HEK293T (cell line): ENCODE measurements around the gene ATXN7L2.

Experiments used
- CTCF ChIA-PET: fragments of 350-600 bp; formaldehyde crosslinking; extraction: SDS; loops from one replicate; lab custom pipeline; 2021; ENCODE audit warnings: antibody characterized with exemption, inconsistent platforms; lab: Yijun Ruan, JAX
- POLR2A ChIA-PET: fragments of 350-600 bp; formaldehyde crosslinking; extraction: SDS; loops from one replicate; lab custom pipeline; 2020; ENCODE audit warnings: antibody characterized with exemption, inconsistent platforms; lab: Yijun Ruan, JAX
- DNase-seq: peaks from one replicate; pipeline ENCODE4 v3.0.0; 2012; ENCODE audit warnings: mixed read lengths; ENCODE audit errors: extremely low spot score
- ARNT ChIP-seq: fragments of 450-650 bp; IDR thresholded peaks from 2 replicates; pipeline ENCODE4 v1.6.1; 2017; ENCODE audit warnings: mild to moderate bottlenecking
- BHLHE40 ChIP-seq: fragments of 450-650 bp; IDR thresholded peaks from 2 replicates; pipeline ENCODE4 v1.6.1; 2016; ENCODE audit warnings: mild to moderate bottlenecking, moderate library complexity, borderline replicate concordance
- CTBP1 ChIP-seq: fragments of 450-650 bp; IDR thresholded peaks from 2 replicates; pipeline ENCODE4 v1.6.1; 2016; ENCODE audit warnings: borderline replicate concordance
- ELF4 ChIP-seq: fragments of 450-650 bp; IDR thresholded peaks from 2 replicates; pipeline ENCODE4 v1.6.1; 2017; ENCODE audit warnings: antibody characterized with exemption
- FOXA1 ChIP-seq: fragments of 450-650 bp; IDR thresholded peaks from 2 replicates; pipeline ENCODE4 v1.6.1; 2016; ENCODE audit warnings: mild to moderate bottlenecking
- FOXK2 ChIP-seq: fragments of 450-650 bp; IDR thresholded peaks from 2 replicates; pipeline ENCODE4 v1.6.1; 2016; ENCODE audit warnings: mild to moderate bottlenecking
- FOXM1 ChIP-seq: fragments of 450-650 bp; IDR thresholded peaks from 2 replicates; pipeline ENCODE4 v1.6.1; 2017; ENCODE audit warnings: mild to moderate bottlenecking, borderline replicate concordance
- HDGF ChIP-seq: fragments of 450-650 bp; IDR thresholded peaks from 2 replicates; pipeline ENCODE4 v1.6.1; 2017; ENCODE audit warnings: antibody characterized with exemption, borderline replicate concordance
- L3MBTL2 ChIP-seq: fragments of 450-650 bp; conservative IDR thresholded peaks from 2 replicates; pipeline ENCODE4 v1.6.1; 2016; ENCODE audit warnings: mild to moderate bottlenecking
- LEF1 ChIP-seq: fragments of 450-650 bp; IDR thresholded peaks from 2 replicates; pipeline ENCODE4 v1.6.1; 2017; ENCODE audit warnings: mild to moderate bottlenecking, borderline replicate concordance
- NFRKB ChIP-seq: fragments of 450-650 bp; IDR thresholded peaks from 2 replicates; pipeline ENCODE4 v1.6.1; 2016; ENCODE audit warnings: mild to moderate bottlenecking, moderate library complexity
- SP1 ChIP-seq: fragments of 450-650 bp; IDR thresholded peaks from 2 replicates; pipeline ENCODE4 v1.6.1; 2017
- SUZ12 ChIP-seq: fragments of 450-650 bp; IDR thresholded peaks from 2 replicates; pipeline ENCODE4 v1.6.1; 2016; ENCODE audit warnings: mild to moderate bottlenecking
- TARDBP ChIP-seq: fragments of 450-650 bp; IDR thresholded peaks from 2 replicates; pipeline ENCODE4 v1.6.1; 2016
- ZNF384 ChIP-seq: fragments of 450-650 bp; IDR thresholded peaks from 2 replicates; pipeline ENCODE4 v1.6.1; 2016
- TF ChIP-seq, protein P1 (sequence below): fragments of 450-650 bp; IDR thresholded peaks from 2 replicates; pipeline ENCODE4 v1.6.1; 2016

Gene ATXN7L2

DNA sequence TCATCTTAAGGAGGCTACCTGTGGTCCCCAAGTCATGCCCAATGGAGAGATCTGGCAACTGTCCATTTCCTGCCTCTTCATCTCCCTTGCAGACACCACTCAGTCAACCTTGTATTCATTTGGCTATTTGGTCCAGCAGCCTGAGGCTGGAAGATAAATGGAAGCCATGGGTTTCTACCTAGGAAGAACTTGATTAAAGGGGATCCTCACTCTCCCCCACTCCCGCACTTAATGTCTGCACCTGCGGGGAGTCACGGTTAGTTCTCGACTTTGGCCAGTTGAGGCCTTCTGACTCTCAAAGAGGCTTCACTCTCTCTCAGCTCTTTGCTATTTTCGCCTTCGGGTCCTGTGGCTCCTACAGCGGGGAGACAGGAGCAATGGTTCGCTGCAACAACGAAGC, 8.4 kb upstream of the ATXN7L2 start:
- no peak for DNase-seq
- CTCF ChIA-PET, result no interaction called here
- POLR2A ChIA-PET, result no interaction called here

DNA sequence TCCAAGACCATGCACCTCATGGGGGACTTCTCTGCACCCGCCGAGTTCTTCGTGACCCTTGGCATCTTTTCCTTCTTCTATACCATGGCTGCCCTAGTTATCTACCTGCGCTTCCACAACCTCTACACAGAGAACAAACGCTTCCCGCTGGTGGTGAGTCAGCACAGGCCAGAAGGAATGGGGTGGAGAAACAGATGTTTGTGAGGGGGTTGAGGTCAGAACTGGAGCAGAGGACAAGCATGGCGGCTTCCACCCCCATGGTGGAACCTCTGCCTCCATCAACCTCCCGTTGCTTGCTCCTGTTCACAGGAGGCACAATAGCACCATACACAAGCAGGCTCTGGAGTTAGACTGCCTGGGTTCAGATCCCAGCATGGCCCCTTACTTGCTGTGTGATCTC, 6.9 kb upstream of the ATXN7L2 start:
- POLR2A ChIA-PET, result no interaction called here

More for the DNA sequence above, 8.4 kb upstream of the ATXN7L2 start:
- no peak for TF ChIP-seq TARDBP
- TF ChIP-seq L3MBTL2, result no peak
- no peak for TF ChIP-seq HDGF
- no peak for TF ChIP-seq SP1
- TF ChIP-seq CTBP1, result no peak
- TF ChIP-seq, protein P1, sequence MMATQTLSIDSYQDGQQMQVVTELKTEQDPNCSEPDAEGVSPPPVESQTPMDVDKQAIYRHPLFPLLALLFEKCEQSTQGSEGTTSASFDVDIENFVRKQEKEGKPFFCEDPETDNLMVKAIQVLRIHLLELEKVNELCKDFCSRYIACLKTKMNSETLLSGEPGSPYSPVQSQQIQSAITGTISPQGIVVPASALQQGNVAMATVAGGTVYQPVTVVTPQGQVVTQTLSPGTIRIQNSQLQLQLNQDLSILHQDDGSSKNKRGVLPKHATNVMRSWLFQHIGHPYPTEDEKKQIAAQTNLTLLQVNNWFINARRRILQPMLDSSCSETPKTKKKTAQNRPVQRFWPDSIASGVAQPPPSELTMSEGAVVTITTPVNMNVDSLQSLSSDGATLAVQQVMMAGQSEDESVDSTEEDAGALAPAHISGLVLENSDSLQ, result no peak
- TF ChIP-seq SUZ12, result no peak
- TF ChIP-seq LEF1, result no peak
- no peak for TF ChIP-seq ARNT
- no peak for TF ChIP-seq BHLHE40
- no peak for TF ChIP-seq FOXK2

DNA sequence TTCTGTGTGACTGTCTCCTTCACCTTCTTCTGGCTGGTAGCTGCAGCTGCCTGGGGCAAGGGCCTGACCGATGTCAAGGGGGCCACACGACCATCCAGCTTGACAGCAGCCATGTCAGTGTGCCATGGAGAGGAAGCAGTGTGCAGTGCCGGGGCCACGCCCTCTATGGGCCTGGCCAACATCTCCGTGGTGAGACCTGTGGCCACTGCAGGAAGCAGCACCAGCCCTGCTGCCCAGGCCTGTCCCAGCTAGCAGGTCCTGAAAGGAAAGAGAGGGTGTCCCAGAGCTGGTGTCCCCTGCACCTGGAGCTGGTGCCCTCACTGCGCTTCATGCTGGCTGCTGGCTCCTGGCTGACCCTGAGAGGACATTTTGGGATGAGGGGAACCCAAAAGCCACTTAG, 5.9 kb upstream of the ATXN7L2 start:
- CTCF ChIA-PET, result no interaction called here
- TF ChIP-seq L3MBTL2 (no peak), FOXA1 (no peak), FOXM1 (no peak), ARNT (no peak), FOXK2 (no peak), LEF1 (no peak), TARDBP (no peak), NFRKB (no peak), SP1 (no peak), ZNF384 (no peak), BHLHE40 (no peak), SUZ12 (no peak), ELF4 (no peak)
- TF ChIP-seq, protein P1, result no peak
- POLR2A ChIA-PET, result no interaction called here
- no peak for DNase-seq

More for the DNA sequence above, 6.9 kb upstream of the ATXN7L2 start:
- TF ChIP-seq CTBP1 (no peak), BHLHE40 (no peak), FOXM1 (no peak), TARDBP (no peak), FOXA1 (no peak), ELF4 (no peak), LEF1 (no peak), HDGF (no peak), SP1 (no peak), L3MBTL2 (no peak), NFRKB (no peak), SUZ12 (no peak), ZNF384 (no peak)
- TF ChIP-seq, protein P1, result no peak
- DNase-seq, result no peak
- CTCF ChIA-PET, result no interaction called here

DNA sequence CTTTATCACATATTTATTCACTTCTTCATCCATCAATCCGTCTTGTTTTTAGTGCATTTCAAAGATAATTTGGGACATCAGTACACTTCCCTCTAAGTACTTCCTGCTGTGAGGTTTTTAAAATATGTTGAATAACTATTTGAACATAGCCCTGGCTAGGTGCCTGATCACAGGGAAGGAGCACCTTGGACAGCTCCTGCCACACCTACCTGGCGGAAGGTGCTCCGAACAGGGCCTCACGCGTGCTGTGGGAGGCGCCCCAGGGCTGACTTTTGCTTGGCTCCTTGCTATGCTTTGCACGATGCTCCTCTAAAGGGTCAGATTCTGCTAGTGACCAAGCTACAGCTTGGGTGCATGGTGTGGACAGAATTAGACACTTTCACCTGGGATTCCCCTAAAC, 4.9 kb upstream of the ATXN7L2 start:
- POLR2A ChIA-PET, result interaction anchor here (1.3 kb wide), 1 partner anchor 9 kb away, joined by 3 read pairs; no protein-coding TSS in a partner anchor
- no peak for DNase-seq
- CTCF ChIA-PET, result interaction anchor here (1.1 kb wide), 1 partner anchor 12 kb away, joined by 5 read pairs; no protein-coding TSS in a partner anchor

DNA sequence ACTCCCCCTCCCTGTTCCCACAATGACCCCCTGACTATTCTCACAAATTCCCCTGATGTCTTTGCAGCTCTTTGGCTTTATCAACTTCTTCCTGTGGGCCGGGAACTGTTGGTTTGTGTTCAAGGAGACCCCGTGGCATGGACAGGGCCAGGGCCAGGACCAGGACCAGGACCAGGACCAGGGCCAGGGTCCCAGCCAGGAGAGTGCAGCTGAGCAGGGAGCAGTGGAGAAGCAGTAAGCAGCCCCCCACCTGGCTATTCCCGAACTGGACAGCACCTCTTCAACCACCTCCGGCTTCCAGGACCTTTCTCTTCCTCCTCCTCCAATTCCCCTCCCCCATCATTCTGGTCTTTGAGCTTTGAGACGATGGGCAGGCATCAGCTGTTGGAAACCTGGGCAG, 4.4 kb upstream of the ATXN7L2 start:
- no peak for TF ChIP-seq BHLHE40
- no peak for TF ChIP-seq FOXK2
- no peak for TF ChIP-seq FOXA1
- no peak for TF ChIP-seq CTBP1
- no peak for TF ChIP-seq L3MBTL2
- no peak for TF ChIP-seq NFRKB
- TF ChIP-seq SP1, result no peak
- TF ChIP-seq ARNT, result no peak
- TF ChIP-seq LEF1, result no peak
- no peak for TF ChIP-seq ELF4
- TF ChIP-seq TARDBP, result no peak
- ChIA-PET CTCF (interaction anchor here (1.1 kb wide), 1 partner anchor 11 kb away, joined by 5 read pairs; no protein-coding TSS in a partner anchor), POLR2A (interaction anchor here (1.3 kb wide), 1 partner anchor 9 kb away, joined by 3 read pairs; no protein-coding TSS in a partner anchor)
- DNase-seq, result no peak

More for the DNA sequence above, 4.9 kb upstream of the ATXN7L2 start:
- TF ChIP-seq, protein P1, result no peak
- TF ChIP-seq ARNT (no peak), BHLHE40 (no peak), SUZ12 (no peak), SP1 (no peak), CTBP1 (no peak), ELF4 (no peak), NFRKB (no peak), FOXM1 (no peak), FOXA1 (no peak), LEF1 (no peak), ZNF384 (no peak), L3MBTL2 (no peak), FOXK2 (no peak), HDGF (no peak), TARDBP (no peak)
